Uterus (tissue), 4 donors: ENCODE results near the gene TTLL9. TPM values are rescaled to one million over a fixed set of nuclear protein-coding genes. Genes with fewer than 3 reads are reported as not detected.

Source experiments
- DNase-seq, 2 donors: peaks; one replicate each; pipeline ENCODE4 v3.0.0-alpha.2; 2019 to 2020
- H3K27ac ChIP-seq, 2 donors: fragments of 200-600 bp; sonication (generic); 1 replicate in 1 of 2; 2 replicates in 1 of 2; pipeline ENCODE4 v1.5.1; 2016 to 2018
- H3K27me3 ChIP-seq, 2 donors: fragments of 200-600 bp; sonication (generic); one replicate each; pipeline ENCODE4 v1.5.1; 2018 to 2019; ENCODE audit warnings: control low read depth in 1 of 2
- H3K36me3 ChIP-seq, 2 donors: fragments of 200-600 bp; sonication (generic); one replicate each; pipeline ENCODE4 v1.5.1; 2019; ENCODE audit warnings: control low read depth in 1 of 2
- H3K4me1 ChIP-seq, 2 donors: fragments of 200-600 bp; sonication (generic); one replicate each; pipeline ENCODE4 v1.5.1; 2018 to 2019; ENCODE audit warnings: control low read depth in 1 of 2
- H3K4me3 ChIP-seq, 2 donors: fragments of 200-600 bp; sonication (generic); 1 replicate in 1 of 2; 2 replicates in 1 of 2; pipeline ENCODE4 v1.5.1; 2018 to 2019; ENCODE audit warnings: mild to moderate bottlenecking in 1 of 2
- H3K9me3 ChIP-seq, 2 donors: fragments of 200-600 bp; sonication (generic); one replicate each; pipeline ENCODE4 v1.5.1; 2019; ENCODE audit warnings: control low read depth in 1 of 2
- POLR2A ChIP-seq, 2 donors: fragments of 450-650 bp; IDR thresholded peaks; one replicate each; pipeline ENCODE4 v1.6.1; 2016; ENCODE audit warnings: antibody characterized with exemption in 2 of 2, mild to moderate bottlenecking in 1 of 2, moderate library complexity in 1 of 2
- intact Hi-C: fragments of 100-400 bp; cut with DNase I; formaldehyde crosslinking; loops from one replicate; pipeline ENCODE4 v1.15.1; 2023; ENCODE audit warnings: low total_unique reads
- total RNA-seq, 4 donors: library from RNA; depleted of rRNA in 3 of 4; stranded (reverse); fragments of >200 nt in 3 of 4; gene quantifications; one replicate each; pipeline versions ENCODE4 v1.1.0 to v1.2.4, GENCODE V29; 2014 to 2023
- TF ChIP-seq, protein P1 (sequence below), 4 experiments: fragments of 200-600 bp in 2 of 4; fragments of 450-650 bp in 2 of 4; sonication (generic) in 2 of 4; IDR thresholded peaks; one replicate each; pipeline ENCODE4 v1.5.1; 2016 to 2019; ENCODE audit warnings: antibody characterized with exemption in 4 of 4, mild to moderate bottlenecking in 2 of 4, moderate library complexity in 1 of 4
- donor health status: DM: yes; HTN: yes; CAD: no.

TTLL9 gene
- total RNA-seq, 4 donors from 2014 or later: under 0.01 to 2.9 (median 0.91) TPM; not detected in 1

DNA sequence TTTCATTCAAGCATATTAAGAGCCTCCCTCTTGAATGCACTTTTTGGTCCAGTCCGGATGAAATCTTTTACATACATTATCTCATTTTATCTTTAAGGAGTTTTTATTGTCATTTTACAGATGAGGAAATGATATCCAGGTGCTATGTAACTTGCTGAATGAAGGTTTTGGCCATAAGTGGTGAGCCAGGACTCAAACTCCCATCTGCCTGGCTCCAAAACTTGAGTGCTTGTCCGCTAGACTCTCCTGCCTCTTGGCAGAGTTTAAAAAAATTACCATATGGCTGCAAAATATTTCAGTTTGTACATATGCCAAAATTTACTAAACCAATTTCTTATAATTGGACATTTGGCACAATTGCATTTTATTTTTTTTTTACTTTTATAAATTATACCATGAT is 69.2 kb downstream of the TTLL9 start:
- no peak for TF ChIP-seq POLR2A (IDR thresholded peaks at IDR 0.05)
- TF ChIP-seq, protein P1, sequence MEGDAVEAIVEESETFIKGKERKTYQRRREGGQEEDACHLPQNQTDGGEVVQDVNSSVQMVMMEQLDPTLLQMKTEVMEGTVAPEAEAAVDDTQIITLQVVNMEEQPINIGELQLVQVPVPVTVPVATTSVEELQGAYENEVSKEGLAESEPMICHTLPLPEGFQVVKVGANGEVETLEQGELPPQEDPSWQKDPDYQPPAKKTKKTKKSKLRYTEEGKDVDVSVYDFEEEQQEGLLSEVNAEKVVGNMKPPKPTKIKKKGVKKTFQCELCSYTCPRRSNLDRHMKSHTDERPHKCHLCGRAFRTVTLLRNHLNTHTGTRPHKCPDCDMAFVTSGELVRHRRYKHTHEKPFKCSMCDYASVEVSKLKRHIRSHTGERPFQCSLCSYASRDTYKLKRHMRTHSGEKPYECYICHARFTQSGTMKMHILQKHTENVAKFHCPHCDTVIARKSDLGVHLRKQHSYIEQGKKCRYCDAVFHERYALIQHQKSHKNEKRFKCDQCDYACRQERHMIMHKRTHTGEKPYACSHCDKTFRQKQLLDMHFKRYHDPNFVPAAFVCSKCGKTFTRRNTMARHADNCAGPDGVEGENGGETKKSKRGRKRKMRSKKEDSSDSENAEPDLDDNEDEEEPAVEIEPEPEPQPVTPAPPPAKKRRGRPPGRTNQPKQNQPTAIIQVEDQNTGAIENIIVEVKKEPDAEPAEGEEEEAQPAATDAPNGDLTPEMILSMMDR (IDR thresholded peaks at IDR 0.05): no peak
- no peaks in the 10 kb centered on the region for H3K4me1 ChIP-seq
- intact Hi-C loops: no loop called here
- no peaks in the 10 kb centered on the region for H3K36me3 ChIP-seq
- H3K27me3 ChIP-seq: no peaks in the 10 kb centered on the region
- no peaks in the 10 kb centered on the region for H3K9me3 ChIP-seq
- H3K27ac ChIP-seq: no peak overlapping the region
- no peak for DNase-seq
- no peak overlapping the region for H3K4me3 ChIP-seq

DNA sequence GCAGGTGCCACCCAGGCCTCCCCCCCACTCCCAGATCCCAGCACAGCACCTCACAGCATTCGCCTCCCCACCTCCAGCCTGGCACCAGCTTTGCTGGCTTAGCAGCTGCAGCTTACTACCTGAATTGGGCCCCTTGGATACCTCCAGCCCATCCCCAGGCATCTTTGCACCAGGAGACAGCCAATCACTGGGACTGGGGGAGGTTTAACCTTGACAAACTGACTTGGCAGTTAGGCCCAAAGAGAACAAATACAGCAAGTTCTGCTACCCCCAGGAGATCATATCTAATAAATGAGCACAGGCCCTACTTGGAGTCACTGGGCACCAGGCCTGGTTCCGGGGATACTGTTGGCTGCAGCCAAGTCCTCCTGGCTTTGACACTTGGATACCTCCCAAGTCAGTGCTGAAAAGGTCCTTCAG is 72.6 kb downstream of the TTLL9 start:
- Histone ChIP-seq H3K27ac (no peak overlapping the region), H3K4me1 (no peaks in the 10 kb centered on the region), H3K27me3 (no peaks in the 10 kb centered on the region), H3K36me3 (no peaks in the 10 kb centered on the region), H3K9me3 (no peaks in the 10 kb centered on the region), H3K4me3 (no peak overlapping the region)
- TF ChIP-seq POLR2A (IDR thresholded peaks at IDR 0.05): no peak
- TF ChIP-seq, protein P1 (IDR thresholded peaks at IDR 0.05): no peak
- DNase-seq: peak in 1 of 2 donors; percentile 32
- intact Hi-C loops: no loop called here

DNA sequence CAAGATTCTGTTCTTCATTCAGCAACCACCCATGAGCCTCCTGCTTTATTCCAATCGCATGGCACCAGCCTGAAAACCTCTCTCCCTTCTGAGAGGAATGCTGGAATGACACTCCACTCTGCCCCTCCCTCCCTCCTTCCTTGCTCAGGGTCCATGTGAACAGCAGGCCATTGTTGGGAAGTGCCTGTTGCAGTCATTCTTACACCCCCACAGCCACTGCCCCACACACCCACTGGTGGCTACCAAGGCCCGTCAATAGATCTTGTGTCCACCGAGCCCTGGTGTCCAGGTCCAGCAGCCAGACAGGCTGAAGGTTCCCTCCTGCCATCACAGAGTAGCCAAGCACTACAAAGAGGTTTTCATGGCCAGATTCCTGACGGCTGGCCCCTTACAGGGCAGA is 74.9 kb downstream of the TTLL9 start:
- no peaks in the 10 kb centered on the region for H3K36me3 ChIP-seq
- no peak for TF ChIP-seq POLR2A (IDR thresholded peaks at IDR 0.05)
- TF ChIP-seq, protein P1 (IDR thresholded peaks at IDR 0.05): no peak

DNA sequence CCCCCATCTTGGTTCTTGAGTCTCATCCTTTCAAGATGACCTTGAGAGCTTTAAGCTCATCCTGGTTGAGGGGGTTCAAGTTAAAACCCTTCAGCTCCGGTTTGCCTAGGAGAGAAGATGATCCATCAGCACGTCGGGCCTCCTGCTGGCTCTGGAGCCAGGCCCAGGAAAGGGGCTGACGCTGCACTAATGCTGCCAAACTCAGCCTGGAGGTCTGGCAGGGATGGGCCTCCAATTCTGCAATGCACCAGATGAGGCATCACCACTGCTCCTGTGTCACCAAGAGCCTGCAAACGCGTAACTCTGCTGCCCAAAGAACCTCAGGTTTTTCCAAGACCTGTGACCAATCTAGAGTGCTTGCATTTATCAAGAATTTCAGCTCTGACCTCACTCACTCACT is 75.4 kb downstream of the TTLL9 start:
- H3K27ac ChIP-seq: no peak overlapping the region
- H3K9me3 ChIP-seq: no peaks in the 10 kb centered on the region
- no peaks in the 10 kb centered on the region for H3K27me3 ChIP-seq
- no peaks in the 10 kb centered on the region for H3K36me3 ChIP-seq
- intact Hi-C loops: no loop called here
- no peaks in the 10 kb centered on the region for H3K4me1 ChIP-seq
- no peak for DNase-seq
- no peak overlapping the region for H3K4me3 ChIP-seq
- TF ChIP-seq POLR2A (IDR thresholded peaks at IDR 0.05): no peak

More for the DNA sequence above, 74.9 kb downstream of the TTLL9 start:
- no peaks in the 10 kb centered on the region for H3K4me1 ChIP-seq
- intact Hi-C loops: no loop called here
- H3K9me3 ChIP-seq: no peaks in the 10 kb centered on the region
- no peak overlapping the region for H3K27ac ChIP-seq
- no peak for DNase-seq
- H3K4me3 ChIP-seq: no peak overlapping the region
- H3K27me3 ChIP-seq: no peaks in the 10 kb centered on the region

DNA sequence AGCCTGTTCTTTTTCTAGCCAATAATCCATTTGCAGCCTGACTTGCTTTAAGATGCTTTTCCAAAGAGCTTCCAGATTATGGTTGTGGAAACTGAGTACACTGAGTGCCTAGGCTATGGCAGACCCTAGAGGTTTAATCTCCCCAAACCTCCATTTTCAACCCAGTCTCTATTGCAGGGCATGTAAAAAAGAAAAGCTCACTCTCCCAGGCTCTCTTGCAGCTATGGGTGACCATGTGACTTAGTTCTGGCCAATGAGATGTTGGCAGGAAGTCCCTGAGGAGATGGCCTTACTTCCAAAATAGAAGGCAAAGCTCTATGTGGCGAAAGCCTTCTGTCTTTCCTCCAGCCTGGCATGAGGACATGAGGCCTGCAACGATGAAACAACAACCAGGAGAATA is 77.6 kb downstream of the TTLL9 start:
- H3K36me3 ChIP-seq: no peaks in the 10 kb centered on the region
- intact Hi-C loops: no loop called here
- H3K27me3 ChIP-seq: no peaks in the 10 kb centered on the region
- no peak for DNase-seq
- H3K4me3 ChIP-seq: no peak overlapping the region
- H3K9me3 ChIP-seq: no peaks in the 10 kb centered on the region
- no peaks in the 10 kb centered on the region for H3K4me1 ChIP-seq
- TF ChIP-seq, protein P1 (IDR thresholded peaks at IDR 0.05): no peak
- TF ChIP-seq POLR2A (IDR thresholded peaks at IDR 0.05): no peak
- no peak overlapping the region for H3K27ac ChIP-seq
